ENCODE measurements around the gene CAV3.

CAV3 gene

DNA sequence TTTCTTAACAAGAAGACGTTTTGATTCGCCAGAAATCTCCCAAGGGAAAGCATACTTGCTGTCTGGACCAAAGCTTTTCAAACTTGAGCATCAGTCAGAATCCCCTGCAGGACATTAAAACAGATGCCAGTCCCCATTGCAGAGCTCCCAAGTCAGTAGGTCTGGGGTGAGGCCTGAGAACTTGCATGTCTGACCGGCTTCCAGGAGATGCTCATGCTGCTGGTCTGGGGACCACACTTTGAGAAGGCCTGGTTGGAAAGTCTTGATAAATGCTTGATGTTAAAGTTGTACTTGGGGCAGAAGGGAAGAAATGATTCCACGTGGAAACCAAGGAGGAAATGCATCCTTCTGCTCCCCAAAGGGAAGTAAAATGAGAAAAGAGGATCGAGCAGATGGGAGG lies 24.3 kb upstream of the CAV3 start:
- Histone ChIP-seq H3K79me2 (ENCODE audit: low read length) (no peaks in the 10 kb centered on the region), H3K4me3 (ENCODE audit: low read length) (no peak overlapping the region), H3K4me1 (ENCODE audit: low read length) (peaks cover 7% of the 10 kb centered on the region; the same call in 1 of the 2 replicates), H2AFZ (ENCODE audit: low read depth, low read length) (no peak overlapping the region), H3K9ac (ENCODE audit: low read length) (no peak overlapping the region), H3K4me2 (ENCODE audit: low read length) (no peak overlapping the region), H3K27me3 (ENCODE audit: low read depth, low read length) (no peaks in the 10 kb centered on the region), H4K20me1 (ENCODE audit: insufficient read depth, low read length) (no peaks in the 10 kb centered on the region), H3K36me3 (replicated peaks; ENCODE audit: low read depth, low read length) (peaks cover 6% of the 10 kb centered on the region), H3K27ac (ENCODE audit: low read length) (no peak overlapping the region), H3K9me3 (ENCODE audit: insufficient read depth, low read length) (peaks cover 7% of the 10 kb centered on the region)
- no peak for TF ChIP-seq EZH2phosphoT487 (IDR thresholded peaks at IDR 0.05; ENCODE audit: low read depth)
- TF ChIP-seq, protein P1, sequence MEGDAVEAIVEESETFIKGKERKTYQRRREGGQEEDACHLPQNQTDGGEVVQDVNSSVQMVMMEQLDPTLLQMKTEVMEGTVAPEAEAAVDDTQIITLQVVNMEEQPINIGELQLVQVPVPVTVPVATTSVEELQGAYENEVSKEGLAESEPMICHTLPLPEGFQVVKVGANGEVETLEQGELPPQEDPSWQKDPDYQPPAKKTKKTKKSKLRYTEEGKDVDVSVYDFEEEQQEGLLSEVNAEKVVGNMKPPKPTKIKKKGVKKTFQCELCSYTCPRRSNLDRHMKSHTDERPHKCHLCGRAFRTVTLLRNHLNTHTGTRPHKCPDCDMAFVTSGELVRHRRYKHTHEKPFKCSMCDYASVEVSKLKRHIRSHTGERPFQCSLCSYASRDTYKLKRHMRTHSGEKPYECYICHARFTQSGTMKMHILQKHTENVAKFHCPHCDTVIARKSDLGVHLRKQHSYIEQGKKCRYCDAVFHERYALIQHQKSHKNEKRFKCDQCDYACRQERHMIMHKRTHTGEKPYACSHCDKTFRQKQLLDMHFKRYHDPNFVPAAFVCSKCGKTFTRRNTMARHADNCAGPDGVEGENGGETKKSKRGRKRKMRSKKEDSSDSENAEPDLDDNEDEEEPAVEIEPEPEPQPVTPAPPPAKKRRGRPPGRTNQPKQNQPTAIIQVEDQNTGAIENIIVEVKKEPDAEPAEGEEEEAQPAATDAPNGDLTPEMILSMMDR (IDR thresholded peaks at IDR 0.05; ENCODE audit: low read depth, low read length), result no peak

DNA sequence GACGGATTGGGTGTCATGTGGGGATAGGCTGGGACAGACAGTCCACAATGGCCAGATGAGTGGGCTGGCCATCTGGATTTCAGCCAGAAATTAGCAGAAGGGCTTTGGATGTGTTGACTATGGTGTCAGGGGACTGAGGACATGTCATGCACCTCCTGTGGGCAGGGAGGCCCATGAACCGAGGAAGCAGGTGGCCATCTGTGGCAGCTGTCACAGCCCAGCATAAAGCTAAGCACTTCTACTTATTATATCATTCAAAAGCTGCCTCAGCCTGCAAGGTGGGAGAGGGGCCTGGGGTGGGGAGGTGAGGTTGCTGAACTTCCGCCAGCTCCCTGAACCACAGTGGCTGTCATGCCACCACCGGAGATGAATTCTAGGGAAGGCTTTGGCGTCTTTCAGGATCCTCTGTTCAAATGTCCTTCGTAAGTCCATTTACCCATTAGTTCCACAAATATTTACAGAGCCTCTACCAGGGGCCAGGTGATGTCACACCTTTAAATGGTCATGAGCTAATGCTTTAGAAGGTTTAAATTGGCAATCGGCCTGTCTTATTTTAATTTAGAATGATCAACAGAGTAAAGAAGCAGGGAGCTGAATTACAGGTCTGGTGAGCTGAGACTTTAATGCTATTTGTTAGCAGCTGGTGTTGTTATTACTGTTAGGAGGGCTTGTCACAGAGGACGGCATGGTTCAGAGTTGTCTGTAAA lies 23.6 kb upstream of the CAV3 start:
- Histone ChIP-seq H3K4me1 (ENCODE audit: low read length) (peaks cover 7% of the 10 kb centered on the region; the same call in 1 of the 2 replicates), H3K9ac (ENCODE audit: low read length) (no peak overlapping the region), H3K27ac (ENCODE audit: low read length) (no peak overlapping the region), H3K4me2 (ENCODE audit: low read length) (no peak overlapping the region), H3K27me3 (ENCODE audit: low read depth, low read length) (no peaks in the 10 kb centered on the region), H3K79me2 (ENCODE audit: low read length) (no peaks in the 10 kb centered on the region), H3K4me3 (ENCODE audit: low read length) (no peak overlapping the region), H4K20me1 (ENCODE audit: insufficient read depth, low read length) (no peaks in the 10 kb centered on the region), H3K9me3 (ENCODE audit: insufficient read depth, low read length) (peaks cover 7% of the 10 kb centered on the region), H3K36me3 (replicated peaks; ENCODE audit: low read depth, low read length) (peaks cover 6% of the 10 kb centered on the region), H2AFZ (ENCODE audit: low read depth, low read length) (no peak overlapping the region)
- no peak for TF ChIP-seq EZH2phosphoT487 (IDR thresholded peaks at IDR 0.05; ENCODE audit: low read depth)
- TF ChIP-seq, protein P1 (IDR thresholded peaks at IDR 0.05; ENCODE audit: low read depth, low read length), result no peak

DNA sequence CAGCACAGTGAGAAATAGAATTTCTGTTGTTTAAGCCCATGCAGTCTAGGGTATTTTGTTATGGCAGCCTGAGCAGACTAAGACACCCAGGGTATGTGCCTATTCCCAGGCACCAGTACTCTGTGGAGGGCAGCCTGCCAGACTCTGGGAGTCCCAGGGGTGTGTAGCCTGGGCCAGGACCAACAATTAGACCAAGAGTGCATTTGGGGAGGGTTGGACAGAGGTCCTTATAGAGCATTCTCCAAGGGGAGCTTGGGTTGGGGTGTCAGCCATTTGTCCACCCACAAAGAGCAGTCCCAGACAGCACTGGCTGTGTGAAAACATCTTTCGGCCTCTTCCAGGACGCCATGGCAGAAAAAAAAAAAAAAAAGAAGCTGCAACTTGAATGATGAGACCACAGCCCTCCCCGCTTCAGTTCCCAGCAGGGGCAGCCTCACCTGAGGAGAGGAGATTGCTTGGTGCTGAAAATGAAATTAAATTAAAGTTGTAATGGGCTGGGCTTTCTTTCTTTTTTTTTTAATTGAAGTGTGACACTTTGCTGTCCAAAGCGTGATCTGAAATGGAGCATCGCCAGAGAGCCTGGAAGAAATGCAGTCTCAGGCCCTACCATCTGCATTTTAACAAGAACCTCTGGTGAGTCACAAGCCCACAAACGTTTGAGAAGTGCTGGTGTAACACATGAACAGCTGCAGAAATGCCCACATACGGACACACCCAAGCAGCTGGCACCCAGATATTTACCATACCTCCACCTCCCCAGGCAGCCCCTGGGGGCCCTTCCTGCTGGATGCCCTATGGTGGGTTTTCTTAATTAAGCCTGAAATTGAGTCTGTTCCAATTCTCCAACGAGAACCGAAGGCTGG lies 21.3 kb upstream of the CAV3 start:
- H3K4me1 ChIP-seq (ENCODE audit: low read length), result peaks cover 7% of the 10 kb centered on the region; the same call in 1 of the 2 replicates
- H3K4me2 ChIP-seq (ENCODE audit: low read length), result no peak overlapping the region
- H3K4me3 ChIP-seq (ENCODE audit: low read length), result no peak overlapping the region
- H3K27me3 ChIP-seq (ENCODE audit: low read depth, low read length), result no peaks in the 10 kb centered on the region
- no peak overlapping the region; the same call in 1 of the 2 replicates for H2AFZ ChIP-seq (ENCODE audit: low read depth, low read length)
- no peak overlapping the region for H3K9ac ChIP-seq (ENCODE audit: low read length)
- no peaks in the 10 kb centered on the region for H4K20me1 ChIP-seq (ENCODE audit: insufficient read depth, low read length)
- no peak for TF ChIP-seq EZH2phosphoT487 (IDR thresholded peaks at IDR 0.05; ENCODE audit: low read depth)
- TF ChIP-seq, protein P1 (IDR thresholded peaks at IDR 0.05; ENCODE audit: low read depth, low read length), result no peak
- H3K9me3 ChIP-seq (ENCODE audit: insufficient read depth, low read length), result no peaks in the 10 kb centered on the region
- no peaks in the 10 kb centered on the region for H3K36me3 ChIP-seq (replicated peaks; ENCODE audit: low read depth, low read length)
- no peaks in the 10 kb centered on the region for H3K79me2 ChIP-seq (ENCODE audit: low read length)
- H3K27ac ChIP-seq (ENCODE audit: low read length), result no peak overlapping the region

DNA sequence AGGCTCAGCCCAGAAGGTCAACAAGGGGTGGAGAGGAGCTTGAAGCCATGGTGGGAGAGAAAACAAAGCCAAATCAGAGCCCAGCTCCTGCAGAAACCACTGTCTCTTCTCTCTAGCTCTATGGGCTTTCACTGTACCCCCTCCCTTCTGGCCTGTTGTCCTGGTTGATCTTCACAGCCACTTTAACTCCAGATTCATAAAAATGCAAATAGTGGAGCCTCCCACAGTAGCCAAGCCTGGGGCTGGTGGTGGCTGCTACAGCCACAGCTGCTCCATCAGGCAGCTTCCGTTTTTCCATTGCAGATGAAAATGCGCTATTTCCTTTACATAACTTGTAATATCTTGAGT lies 20.7 kb upstream of the CAV3 start:
- H4K20me1 ChIP-seq (ENCODE audit: insufficient read depth, low read length), result no peaks in the 10 kb centered on the region
- TF ChIP-seq, protein P1 (IDR thresholded peaks at IDR 0.05; ENCODE audit: low read depth, low read length), result no peak
- TF ChIP-seq EZH2phosphoT487 (IDR thresholded peaks at IDR 0.05; ENCODE audit: low read depth), result no peak
- H3K4me1 ChIP-seq (ENCODE audit: low read length), result peaks cover 7% of the 10 kb centered on the region; the same call in 1 of the 2 replicates
- no peak overlapping the region for H3K4me3 ChIP-seq (ENCODE audit: low read length)
- no peaks in the 10 kb centered on the region for H3K36me3 ChIP-seq (replicated peaks; ENCODE audit: low read depth, low read length)
- H3K27me3 ChIP-seq (ENCODE audit: low read depth, low read length), result no peaks in the 10 kb centered on the region
- H3K79me2 ChIP-seq (ENCODE audit: low read length), result no peaks in the 10 kb centered on the region
- H3K27ac ChIP-seq (ENCODE audit: low read length), result no peak overlapping the region
- H3K4me2 ChIP-seq (ENCODE audit: low read length), result no peak overlapping the region
- no peaks in the 10 kb centered on the region for H3K9me3 ChIP-seq (ENCODE audit: insufficient read depth, low read length)
- H3K9ac ChIP-seq (ENCODE audit: low read length), result no peak overlapping the region
- H2AFZ ChIP-seq (ENCODE audit: low read depth, low read length), result peak overlapping the region; percentile 47; the same call in 1 of the 2 replicates

Data from OCI-LY3 (cell line).